Measurements from ENCODE around the gene AURKAIP1.

Gene AURKAIP1

DNA sequence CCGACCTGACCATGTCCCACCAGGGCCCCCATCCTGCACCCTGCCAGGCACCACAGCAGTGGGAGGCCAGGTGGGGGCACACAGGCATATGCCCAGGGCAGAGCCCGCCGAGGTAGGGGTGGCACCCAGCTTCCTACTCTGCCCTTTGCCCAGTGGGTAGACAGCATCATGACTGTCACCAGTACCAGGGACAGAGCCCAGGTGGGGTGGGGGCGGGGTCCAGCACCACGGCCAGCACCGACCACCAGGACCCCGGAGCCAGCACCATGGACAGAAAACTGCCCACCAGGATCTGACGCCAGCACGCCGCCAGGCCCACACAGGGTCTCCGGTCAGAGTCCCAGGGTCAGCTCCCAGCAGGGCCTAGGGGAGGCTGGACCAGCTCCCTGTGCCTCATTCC lies 40.2 kb downstream of the AURKAIP1 start:
- Mint-ChIP-seq H3K27me3 (ENCODE audit: low read depth, poor library complexity) (no peaks in the 10 kb centered on the region), H3K4me3 (no peak overlapping the region), H3K4me1 (peaks cover 4% of the 10 kb centered on the region), H3K36me3 (ENCODE audit: low read depth) (peaks cover 4% of the 10 kb centered on the region), H3K27ac (no peak overlapping the region), H3K9me3 (no peaks in the 10 kb centered on the region)
- TF ChIP-seq, protein P1, sequence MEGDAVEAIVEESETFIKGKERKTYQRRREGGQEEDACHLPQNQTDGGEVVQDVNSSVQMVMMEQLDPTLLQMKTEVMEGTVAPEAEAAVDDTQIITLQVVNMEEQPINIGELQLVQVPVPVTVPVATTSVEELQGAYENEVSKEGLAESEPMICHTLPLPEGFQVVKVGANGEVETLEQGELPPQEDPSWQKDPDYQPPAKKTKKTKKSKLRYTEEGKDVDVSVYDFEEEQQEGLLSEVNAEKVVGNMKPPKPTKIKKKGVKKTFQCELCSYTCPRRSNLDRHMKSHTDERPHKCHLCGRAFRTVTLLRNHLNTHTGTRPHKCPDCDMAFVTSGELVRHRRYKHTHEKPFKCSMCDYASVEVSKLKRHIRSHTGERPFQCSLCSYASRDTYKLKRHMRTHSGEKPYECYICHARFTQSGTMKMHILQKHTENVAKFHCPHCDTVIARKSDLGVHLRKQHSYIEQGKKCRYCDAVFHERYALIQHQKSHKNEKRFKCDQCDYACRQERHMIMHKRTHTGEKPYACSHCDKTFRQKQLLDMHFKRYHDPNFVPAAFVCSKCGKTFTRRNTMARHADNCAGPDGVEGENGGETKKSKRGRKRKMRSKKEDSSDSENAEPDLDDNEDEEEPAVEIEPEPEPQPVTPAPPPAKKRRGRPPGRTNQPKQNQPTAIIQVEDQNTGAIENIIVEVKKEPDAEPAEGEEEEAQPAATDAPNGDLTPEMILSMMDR (IDR thresholded peaks at IDR 0.05): no peak
- peak; percentile 87 for DNase-seq

DNA sequence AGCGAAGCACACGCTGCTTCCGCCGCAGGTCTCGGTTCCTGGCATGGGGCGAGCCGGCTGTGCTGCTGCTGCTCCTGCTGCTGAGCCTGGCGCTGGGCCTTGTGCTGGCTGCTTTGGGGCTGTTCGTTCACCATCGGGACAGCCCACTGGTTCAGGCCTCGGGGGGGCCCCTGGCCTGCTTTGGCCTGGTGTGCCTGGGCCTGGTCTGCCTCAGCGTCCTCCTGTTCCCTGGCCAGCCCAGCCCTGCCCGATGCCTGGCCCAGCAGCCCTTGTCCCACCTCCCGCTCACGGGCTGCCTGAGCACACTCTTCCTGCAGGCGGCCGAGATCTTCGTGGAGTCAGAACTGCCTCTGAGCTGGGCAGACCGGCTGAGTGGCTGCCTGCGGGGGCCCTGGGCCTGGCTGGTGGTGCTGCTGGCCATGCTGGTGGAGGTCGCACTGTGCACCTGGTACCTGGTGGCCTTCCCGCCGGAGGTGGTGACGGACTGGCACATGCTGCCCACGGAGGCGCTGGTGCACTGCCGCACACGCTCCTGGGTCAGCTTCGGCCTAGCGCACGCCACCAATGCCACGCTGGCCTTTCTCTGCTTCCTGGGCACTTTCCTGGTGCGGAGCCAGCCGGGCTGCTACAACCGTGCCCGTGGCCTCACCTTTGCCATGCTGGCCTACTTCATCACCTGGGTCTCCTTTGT lies 41.3 kb downstream of the AURKAIP1 start:
- no peaks in the 10 kb centered on the region for H3K27me3 Mint-ChIP-seq (ENCODE audit: low read depth, poor library complexity)
- TF ChIP-seq, protein P1 (IDR thresholded peaks at IDR 0.05): no peak
- H3K27ac Mint-ChIP-seq: no peak overlapping the region
- H3K9me3 Mint-ChIP-seq: no peaks in the 10 kb centered on the region
- H3K36me3 Mint-ChIP-seq (ENCODE audit: low read depth): peaks cover 4% of the 10 kb centered on the region
- H3K4me1 Mint-ChIP-seq: peaks cover 4% of the 10 kb centered on the region
- DNase-seq: no peak
- no peak overlapping the region for H3K4me3 Mint-ChIP-seq

DNA sequence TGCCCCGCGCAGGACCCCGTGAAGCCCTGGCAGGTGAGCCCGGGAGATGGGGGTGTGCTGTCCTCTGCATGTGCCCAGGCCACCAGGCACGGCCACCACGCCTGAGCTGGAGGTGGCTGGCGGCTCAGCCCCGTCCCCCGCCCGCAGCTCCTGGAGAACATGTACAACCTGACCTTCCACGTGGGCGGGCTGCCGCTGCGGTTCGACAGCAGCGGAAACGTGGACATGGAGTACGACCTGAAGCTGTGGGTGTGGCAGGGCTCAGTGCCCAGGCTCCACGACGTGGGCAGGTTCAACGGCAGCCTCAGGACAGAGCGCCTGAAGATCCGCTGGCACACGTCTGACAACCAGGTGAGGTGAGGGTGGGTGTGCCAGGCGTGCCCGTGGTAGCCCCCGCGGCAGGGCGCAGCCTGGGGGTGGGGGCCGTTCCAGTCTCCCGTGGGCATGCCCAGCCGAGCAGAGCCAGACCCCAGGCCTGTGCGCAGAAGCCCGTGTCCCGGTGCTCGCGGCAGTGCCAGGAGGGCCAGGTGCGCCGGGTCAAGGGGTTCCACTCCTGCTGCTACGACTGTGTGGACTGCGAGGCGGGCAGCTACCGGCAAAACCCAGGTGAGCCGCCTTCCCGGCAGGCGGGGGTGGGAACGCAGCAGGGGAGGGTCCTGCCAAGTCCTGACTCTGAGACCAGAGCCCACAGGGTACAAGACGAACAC lies 42.1 kb downstream of the AURKAIP1 start:
- H3K27me3 Mint-ChIP-seq (ENCODE audit: low read depth, poor library complexity): no peaks in the 10 kb centered on the region
- no peaks in the 10 kb centered on the region for H3K9me3 Mint-ChIP-seq
- DNase-seq: no peak
- H3K4me3 Mint-ChIP-seq: no peak overlapping the region
- TF ChIP-seq, protein P1 (IDR thresholded peaks at IDR 0.05): no peak
- H3K4me1 Mint-ChIP-seq: peaks cover 4% of the 10 kb centered on the region
- peaks cover 4% of the 10 kb centered on the region for H3K36me3 Mint-ChIP-seq (ENCODE audit: low read depth)
- H3K27ac Mint-ChIP-seq: no peak overlapping the region

DNA sequence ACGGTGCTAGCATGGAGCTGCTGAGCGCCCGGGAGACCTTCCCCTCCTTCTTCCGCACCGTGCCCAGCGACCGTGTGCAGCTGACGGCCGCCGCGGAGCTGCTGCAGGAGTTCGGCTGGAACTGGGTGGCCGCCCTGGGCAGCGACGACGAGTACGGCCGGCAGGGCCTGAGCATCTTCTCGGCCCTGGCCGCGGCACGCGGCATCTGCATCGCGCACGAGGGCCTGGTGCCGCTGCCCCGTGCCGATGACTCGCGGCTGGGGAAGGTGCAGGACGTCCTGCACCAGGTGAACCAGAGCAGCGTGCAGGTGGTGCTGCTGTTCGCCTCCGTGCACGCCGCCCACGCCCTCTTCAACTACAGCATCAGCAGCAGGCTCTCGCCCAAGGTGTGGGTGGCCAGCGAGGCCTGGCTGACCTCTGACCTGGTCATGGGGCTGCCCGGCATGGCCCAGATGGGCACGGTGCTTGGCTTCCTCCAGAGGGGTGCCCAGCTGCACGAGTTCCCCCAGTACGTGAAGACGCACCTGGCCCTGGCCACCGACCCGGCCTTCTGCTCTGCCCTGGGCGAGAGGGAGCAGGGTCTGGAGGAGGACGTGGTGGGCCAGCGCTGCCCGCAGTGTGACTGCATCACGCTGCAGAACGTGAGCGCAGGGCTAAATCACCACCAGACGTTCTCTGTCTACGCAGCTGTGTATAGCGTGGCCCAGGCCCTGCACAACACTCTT lies 42.8 kb downstream of the AURKAIP1 start:
- Mint-ChIP-seq H3K9me3 (no peaks in the 10 kb centered on the region), H3K4me3 (no peak overlapping the region), H3K4me1 (peaks cover 4% of the 10 kb centered on the region), H3K36me3 (ENCODE audit: low read depth) (peaks cover 4% of the 10 kb centered on the region), H3K27me3 (ENCODE audit: low read depth, poor library complexity) (no peaks in the 10 kb centered on the region), H3K27ac (no peak overlapping the region)
- TF ChIP-seq, protein P1 (IDR thresholded peaks at IDR 0.05): no peak
- DNase-seq: no peak

DNA sequence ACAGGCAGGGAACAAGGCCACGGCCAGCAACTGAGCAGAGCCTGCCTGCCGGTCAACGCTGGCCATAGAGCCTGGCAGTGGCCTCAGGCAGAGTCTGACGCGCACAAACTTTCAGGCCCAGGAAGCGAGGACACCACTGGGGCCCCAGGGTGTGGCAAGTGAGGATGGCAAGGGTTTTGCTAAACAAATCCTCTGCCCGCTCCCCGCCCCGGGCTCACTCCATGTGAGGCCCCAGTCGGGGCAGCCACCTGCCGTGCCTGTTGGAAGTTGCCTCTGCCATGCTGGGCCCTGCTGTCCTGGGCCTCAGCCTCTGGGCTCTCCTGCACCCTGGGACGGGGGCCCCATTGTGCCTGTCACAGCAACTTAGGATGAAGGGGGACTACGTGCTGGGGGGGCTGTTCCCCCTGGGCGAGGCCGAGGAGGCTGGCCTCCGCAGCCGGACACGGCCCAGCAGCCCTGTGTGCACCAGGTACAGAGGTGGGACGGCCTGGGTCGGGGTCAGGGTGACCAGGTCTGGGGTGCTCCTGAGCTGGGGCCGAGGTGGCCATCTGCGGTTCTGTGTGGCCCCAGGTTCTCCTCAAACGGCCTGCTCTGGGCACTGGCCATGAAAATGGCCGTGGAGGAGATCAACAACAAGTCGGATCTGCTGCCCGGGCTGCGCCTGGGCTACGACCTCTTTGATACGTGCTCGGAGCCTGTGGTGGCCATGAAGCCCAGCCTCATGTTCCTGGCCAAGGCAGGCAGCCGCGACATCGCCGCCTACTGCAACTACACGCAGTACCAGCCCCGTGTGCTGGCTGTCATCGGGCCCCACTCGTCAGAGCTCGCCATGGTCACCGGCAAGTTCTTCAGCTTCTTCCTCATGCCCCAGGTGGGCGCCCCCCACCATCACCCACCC lies 43.7 kb downstream of the AURKAIP1 start, which contains the start of gene TAS1R3:
TSS of gene TAS1R3 (plus strand) at position 213 of the 898 bp plus-strand sequence. CDS start at position 279, 66 bp downstream.
- Mint-ChIP-seq H3K27ac (peak within 1 kb of the TSS; percentile 57), H3K4me1 (peaks cover 4% of the 10 kb centered on the region), H3K9me3 (no peaks in the 10 kb centered on the region), H3K4me3 (no peak within 1 kb of the TSS), H3K36me3 (ENCODE audit: low read depth) (peaks cover 4% of the 10 kb centered on the region), H3K27me3 (ENCODE audit: low read depth, poor library complexity) (no peaks in the 10 kb centered on the region)
- TF ChIP-seq, protein P1 (IDR thresholded peaks at IDR 0.05): no peak
- DNase-seq: no peak
